T-helper 1 cell treated with Interleukin-12 subunit alpha and Interleukin-12 subunit beta and Interleukin-4 antibody, amounts not matched to agents 30 μg/mL and 1 μg/mL, for 36 hours (primary cell): ENCODE results near the gene PRKCD.

Experiments
- H3K27ac Mint-ChIP-seq: one replicate; pipeline ENCODE4 v1.8.0; 2021; ENCODE audit warnings: mild to moderate bottlenecking, mixed read lengths
- H3K27me3 Mint-ChIP-seq: one replicate; pipeline ENCODE4 v1.8.0; 2021; ENCODE audit warnings: low read depth, mixed read lengths
- H3K36me3 Mint-ChIP-seq: one replicate; pipeline ENCODE4 v1.8.0; 2021; ENCODE audit warnings: low read depth, mixed read lengths
- H3K4me1 Mint-ChIP-seq: one replicate; pipeline ENCODE4 v1.8.0; 2021; ENCODE audit warnings: low read depth, mixed read lengths
- H3K4me3 Mint-ChIP-seq: one replicate; pipeline ENCODE4 v1.8.0; 2021; ENCODE audit warnings: mild to moderate bottlenecking, moderate library complexity, mixed read lengths
- H3K9me3 Mint-ChIP-seq: one replicate; pipeline ENCODE4 v1.8.0; 2021; ENCODE audit warnings: mixed read lengths

PRKCD gene

DNA sequence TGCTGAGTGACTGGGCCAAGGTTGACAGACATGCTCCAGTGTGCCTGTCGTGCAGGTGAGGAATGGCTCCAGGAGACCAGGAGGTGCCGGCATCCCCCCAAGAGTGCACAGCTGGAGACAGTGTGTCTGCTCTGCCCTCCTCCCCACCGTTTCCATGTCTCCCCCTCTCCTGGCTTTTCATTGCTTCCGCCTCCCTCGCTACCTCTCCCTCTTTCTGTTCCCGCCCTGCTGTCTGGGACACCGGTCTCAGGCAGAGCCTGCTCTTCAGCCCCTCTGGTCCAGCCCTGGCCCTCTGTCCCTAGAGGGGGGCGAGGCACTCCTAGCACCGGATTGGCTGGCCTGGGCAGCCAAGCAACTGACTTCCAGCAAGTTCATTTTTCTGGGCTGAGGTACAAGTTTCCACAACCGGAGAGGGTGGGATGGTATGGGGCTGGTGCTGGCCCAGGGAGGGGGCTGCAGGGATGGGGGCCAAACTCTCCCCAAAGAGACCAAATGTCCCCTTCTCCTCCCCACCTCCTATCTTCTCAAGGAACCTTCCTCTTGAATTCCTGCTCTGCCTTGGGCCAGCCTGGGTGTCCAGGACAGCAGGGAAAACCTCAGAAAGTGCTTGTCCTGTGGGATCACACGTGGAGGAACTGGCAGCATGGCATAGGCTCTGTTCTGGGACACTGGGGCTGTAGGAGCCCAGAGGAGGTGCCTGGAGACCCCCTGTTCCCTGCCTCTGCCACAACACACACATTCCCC, 32.6 kb downstream of the PRKCD start:
- no peak overlapping the region for H3K4me3 Mint-ChIP-seq
- no peak overlapping the region for H3K27ac Mint-ChIP-seq
- H3K27me3 Mint-ChIP-seq = no peaks in the 10 kb centered on the region

GRCh38 chr3:53194210-53195065, 33.4 kb downstream of the PRKCD start:
- peaks cover 7% of the 10 kb centered on the region for H3K36me3 Mint-ChIP-seq
- no peaks in the 10 kb centered on the region for H3K9me3 Mint-ChIP-seq
- H3K4me1 Mint-ChIP-seq = peaks cover 12% of the 10 kb centered on the region
- no peaks in the 10 kb centered on the region for H3K27me3 Mint-ChIP-seq
- no peak overlapping the region for H3K27ac Mint-ChIP-seq
- no peak overlapping the region for H3K4me3 Mint-ChIP-seq

More for the DNA sequence above, 32.6 kb downstream of the PRKCD start:
- H3K36me3 Mint-ChIP-seq = peaks cover 7% of the 10 kb centered on the region
- H3K4me1 Mint-ChIP-seq = peaks cover 12% of the 10 kb centered on the region
- no peaks in the 10 kb centered on the region for H3K9me3 Mint-ChIP-seq

DNA sequence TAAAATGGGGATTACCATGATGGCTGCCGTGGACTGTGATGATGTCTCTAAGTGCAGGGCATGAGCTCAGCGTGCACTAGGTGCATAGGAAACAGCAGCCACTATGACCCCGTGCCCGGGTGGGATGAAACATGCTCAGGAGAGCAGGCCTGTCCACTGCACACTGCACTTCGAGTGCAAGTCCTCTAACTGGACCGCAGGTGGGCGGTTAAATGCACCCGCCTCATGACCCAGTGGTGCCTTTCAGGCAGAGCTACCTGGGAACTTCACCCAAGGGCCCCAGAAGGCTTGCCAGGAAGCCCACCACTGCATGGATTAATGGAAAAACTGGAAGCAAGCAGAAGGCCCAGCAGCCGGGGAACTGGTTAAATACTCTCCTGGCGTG, 34.0 kb downstream of the PRKCD start:
- H3K9me3 Mint-ChIP-seq = no peaks in the 10 kb centered on the region
- H3K36me3 Mint-ChIP-seq = peaks cover 4% of the 10 kb centered on the region
- H3K4me1 Mint-ChIP-seq = peaks cover 12% of the 10 kb centered on the region

DNA sequence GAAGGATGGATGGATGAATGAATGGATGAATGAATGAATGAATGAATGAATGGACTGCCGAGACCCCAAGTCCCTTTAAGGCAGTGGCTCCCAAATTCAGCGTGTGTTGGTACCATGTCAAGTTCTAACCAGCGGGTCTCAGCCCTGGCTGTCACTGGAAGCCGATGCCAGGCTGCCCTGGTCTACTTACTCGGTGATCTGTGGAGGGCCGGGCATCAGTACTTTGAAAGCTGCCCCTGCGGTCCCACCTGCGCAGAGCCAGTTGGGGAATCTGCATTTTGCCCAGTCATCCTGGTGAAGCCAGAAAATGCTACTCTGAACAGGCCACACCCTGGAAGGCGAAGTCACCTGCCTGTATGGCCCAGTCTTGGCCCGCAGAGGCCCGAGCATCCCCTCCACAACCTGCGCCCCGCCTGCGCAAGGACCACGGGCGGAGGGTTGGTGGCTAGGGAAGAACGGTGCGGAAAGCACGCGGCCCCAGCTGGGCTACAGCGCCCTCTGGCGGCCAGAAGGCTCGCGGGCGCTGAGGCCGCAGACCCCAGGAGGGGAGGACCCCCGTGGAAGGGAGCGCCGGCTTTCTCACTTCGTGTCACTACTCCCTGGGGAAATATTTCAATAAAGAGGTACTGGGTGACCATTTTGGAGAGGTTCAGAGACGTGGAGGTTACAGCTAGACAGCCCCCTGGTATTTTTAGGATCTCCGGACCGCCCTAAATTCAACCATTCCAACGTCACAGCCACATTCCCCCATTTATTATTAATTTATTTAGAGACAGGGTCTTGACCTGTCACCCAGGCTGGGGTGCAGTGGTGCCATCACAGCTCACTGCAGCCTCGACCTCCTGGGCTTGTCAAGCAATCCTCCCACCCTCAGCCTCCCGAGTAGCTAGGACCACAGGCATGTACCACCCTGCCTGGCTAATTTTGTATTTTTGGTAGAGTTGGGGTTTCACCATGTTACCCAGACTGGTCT, 34.9 kb downstream of the PRKCD start:
- Mint-ChIP-seq H3K27me3 (no peaks in the 10 kb centered on the region), H3K4me3 (no peak overlapping the region), H3K4me1 (peaks cover 12% of the 10 kb centered on the region), H3K9me3 (no peaks in the 10 kb centered on the region), H3K27ac (no peak overlapping the region), H3K36me3 (peaks cover 2% of the 10 kb centered on the region)

More for the DNA sequence above, 34.0 kb downstream of the PRKCD start:
- Mint-ChIP-seq H3K4me3 (no peak overlapping the region), H3K27ac (no peak overlapping the region), H3K27me3 (no peaks in the 10 kb centered on the region)

- peaks cover 12% of the 10 kb centered on the region for H3K4me1 Mint-ChIP-seq
- H3K9me3 Mint-ChIP-seq = no peaks in the 10 kb centered on the region
- H3K27me3 Mint-ChIP-seq = no peaks in the 10 kb centered on the region
- H3K4me3 Mint-ChIP-seq = no peak overlapping the region
- H3K36me3 Mint-ChIP-seq = peaks cover 2% of the 10 kb centered on the region
- peak overlapping the region; percentile 43 for H3K27ac Mint-ChIP-seq
These were observed 35.8 kb downstream of the PRKCD start for GRCh38 chr3:53196575-53197407.

DNA sequence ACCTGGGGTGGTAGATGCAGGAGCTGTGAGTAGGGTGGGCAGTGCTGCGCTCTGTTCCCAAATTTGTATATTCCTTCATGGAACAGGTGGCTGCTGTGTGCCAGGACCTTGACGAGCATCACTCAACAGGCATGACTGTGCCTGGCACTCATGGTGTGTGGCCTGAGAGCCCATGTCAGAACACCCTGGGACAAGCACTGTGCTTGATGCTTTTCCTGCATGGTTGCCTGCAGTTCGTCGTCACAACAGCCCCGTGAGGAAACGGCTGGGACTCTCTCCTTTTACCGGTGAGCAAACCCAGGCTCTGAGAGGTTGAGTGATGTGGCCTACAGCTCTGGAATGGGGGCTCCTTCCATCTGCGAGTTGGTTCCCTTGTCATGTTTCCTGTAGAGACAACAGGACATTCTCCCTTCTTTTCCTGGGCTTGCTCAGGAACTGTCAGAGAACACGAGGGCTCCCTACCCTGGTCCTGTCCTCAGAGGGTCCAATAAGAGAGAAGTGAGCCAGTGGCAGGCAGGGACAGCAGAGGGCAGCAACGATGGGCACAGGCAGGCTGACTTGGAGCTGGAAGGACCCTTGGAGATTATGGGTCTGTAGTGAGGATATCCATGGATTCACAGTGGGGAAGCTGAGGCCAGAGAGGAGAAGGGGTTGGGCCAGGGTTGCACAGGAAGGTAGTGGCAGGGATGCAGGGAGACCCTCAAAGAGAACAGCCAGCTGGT, 37.4 kb downstream of the PRKCD start:
- H3K36me3 Mint-ChIP-seq = no peaks in the 10 kb centered on the region
- no peaks in the 10 kb centered on the region for H3K27me3 Mint-ChIP-seq
- no peaks in the 10 kb centered on the region for H3K9me3 Mint-ChIP-seq
- peaks cover 8% of the 10 kb centered on the region for H3K4me1 Mint-ChIP-seq
- no peak overlapping the region for H3K27ac Mint-ChIP-seq
- H3K4me3 Mint-ChIP-seq = no peak overlapping the region

GRCh38 chr3:53198996-53199395, 38.0 kb downstream of the PRKCD start:
- no peak overlapping the region for H3K27ac Mint-ChIP-seq
- H3K4me3 Mint-ChIP-seq = no peak overlapping the region
- H3K27me3 Mint-ChIP-seq = no peaks in the 10 kb centered on the region
- no peaks in the 10 kb centered on the region for H3K36me3 Mint-ChIP-seq
- H3K4me1 Mint-ChIP-seq = peaks cover 8% of the 10 kb centered on the region
- H3K9me3 Mint-ChIP-seq = no peaks in the 10 kb centered on the region

GRCh38 chr3:53199834-53200233, 38.8 kb downstream of the PRKCD start:
- no peak overlapping the region for H3K27ac Mint-ChIP-seq
- H3K9me3 Mint-ChIP-seq = no peaks in the 10 kb centered on the region
- H3K4me3 Mint-ChIP-seq = no peak overlapping the region
- no peaks in the 10 kb centered on the region for H3K36me3 Mint-ChIP-seq
- no peaks in the 10 kb centered on the region for H3K27me3 Mint-ChIP-seq
- peaks cover 8% of the 10 kb centered on the region for H3K4me1 Mint-ChIP-seq

DNA sequence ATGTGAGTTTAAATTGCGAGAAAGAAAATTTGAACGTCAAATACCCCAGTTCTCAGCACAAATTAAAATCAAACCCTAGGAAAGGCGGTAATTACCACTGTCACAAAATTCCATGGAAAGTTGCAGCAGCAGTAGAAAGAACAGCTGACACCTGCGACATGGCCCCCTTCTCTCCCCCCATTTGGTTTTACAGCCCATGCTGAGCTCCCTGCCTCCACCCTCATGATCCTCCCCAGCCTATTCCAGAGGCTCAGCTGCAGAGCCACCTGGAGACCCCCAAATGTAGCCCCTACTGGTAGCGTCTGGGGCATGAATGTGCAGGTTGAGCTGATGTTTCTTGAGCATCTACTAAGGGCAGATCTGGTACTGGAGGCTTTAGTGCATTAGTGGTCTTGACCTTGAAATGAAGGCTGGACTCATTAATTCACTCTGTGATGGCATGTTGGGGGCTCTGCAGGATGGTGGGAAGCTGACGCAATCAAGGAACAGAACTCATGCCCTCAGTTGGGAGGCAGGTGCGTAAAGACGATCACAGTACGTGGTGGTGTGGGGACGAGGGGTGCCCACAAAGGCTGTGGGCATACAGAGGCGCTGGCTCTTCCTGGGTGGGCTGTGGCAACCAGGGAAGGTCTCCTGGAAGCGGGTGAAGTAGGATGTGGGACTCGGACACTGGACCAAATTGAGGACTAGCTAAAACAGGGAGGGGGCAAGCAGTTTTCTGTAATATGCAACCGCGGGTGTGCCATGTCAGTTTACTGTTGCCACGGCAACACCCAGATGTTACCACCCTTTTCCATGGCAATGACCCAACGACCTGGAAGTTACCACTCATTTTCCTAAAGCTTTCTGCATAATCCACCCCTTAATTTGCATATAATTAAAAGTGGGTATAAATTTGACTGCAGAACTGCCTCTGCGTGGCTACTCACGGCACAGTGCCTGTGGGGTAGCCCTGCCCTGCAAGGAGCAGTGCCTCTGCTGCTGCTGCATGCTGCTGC, 39.8 kb downstream of the PRKCD start:
- Mint-ChIP-seq H3K27me3 (no peaks in the 10 kb centered on the region), H3K27ac (no peak overlapping the region), H3K4me3 (no peak overlapping the region), H3K9me3 (no peaks in the 10 kb centered on the region), H3K4me1 (peaks cover 3% of the 10 kb centered on the region), H3K36me3 (no peaks in the 10 kb centered on the region)

GRCh38 chr3:53202331-53203015, 41.5 kb downstream of the PRKCD start:
- no peaks in the 10 kb centered on the region for H3K36me3 Mint-ChIP-seq
- H3K4me3 Mint-ChIP-seq = no peak overlapping the region
- no peak overlapping the region for H3K27ac Mint-ChIP-seq
- no peaks in the 10 kb centered on the region for H3K27me3 Mint-ChIP-seq
- H3K4me1 Mint-ChIP-seq = no peaks in the 10 kb centered on the region
- no peaks in the 10 kb centered on the region for H3K9me3 Mint-ChIP-seq

DNA sequence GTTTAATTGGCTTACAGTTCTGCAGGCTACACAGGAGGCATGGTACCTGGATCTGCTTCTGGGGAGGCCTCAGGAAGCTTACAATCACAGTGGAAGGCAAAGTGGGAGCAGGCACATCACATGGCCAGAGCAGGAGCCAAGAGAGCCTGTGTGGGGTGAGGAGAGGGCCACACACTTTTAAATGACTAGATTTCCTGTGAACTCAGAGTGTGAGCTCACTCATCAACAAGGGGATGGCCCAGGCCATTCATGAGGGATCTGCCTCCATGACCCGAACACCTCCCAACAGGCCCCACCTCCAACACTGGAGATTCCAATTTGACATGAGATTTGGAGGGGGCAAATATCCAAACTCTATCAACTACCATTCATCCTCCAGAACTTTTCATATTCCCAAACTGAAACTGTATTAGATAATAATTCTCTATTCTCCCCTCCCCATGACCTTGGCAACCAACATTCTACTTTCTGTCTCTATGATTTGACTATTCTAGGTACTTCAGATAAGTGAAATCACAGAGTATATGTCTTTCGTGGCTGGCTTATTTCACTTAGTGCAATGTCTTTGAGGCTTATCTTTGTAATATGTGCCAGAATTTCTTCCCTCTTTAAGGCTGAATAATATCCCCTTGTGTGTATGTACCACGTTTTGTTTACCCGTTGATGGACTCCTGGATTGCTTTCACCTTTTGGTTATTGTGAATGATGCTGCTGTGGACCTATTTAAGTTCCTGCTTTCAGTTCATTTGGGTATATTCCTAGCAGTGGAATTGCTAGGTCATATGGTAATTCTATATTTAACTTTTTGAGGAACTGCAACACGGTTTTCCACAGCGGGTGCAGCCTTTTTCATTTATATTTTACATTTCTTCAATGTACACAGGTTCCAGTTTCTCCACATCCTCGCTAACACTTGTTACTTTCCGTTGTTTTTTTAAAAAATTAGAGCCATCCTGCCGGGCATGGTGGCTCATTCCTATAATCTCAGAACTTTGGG, 51.0 kb downstream of the PRKCD start:
- peaks cover 1% of the 10 kb centered on the region for H3K36me3 Mint-ChIP-seq
- H3K27me3 Mint-ChIP-seq = peaks cover 5% of the 10 kb centered on the region
- H3K9me3 Mint-ChIP-seq = no peaks in the 10 kb centered on the region
- no peak overlapping the region for H3K4me3 Mint-ChIP-seq
- no peaks in the 10 kb centered on the region for H3K4me1 Mint-ChIP-seq
- H3K27ac Mint-ChIP-seq = no peak overlapping the region
